Endothelial cell of umbilical vein (primary cell): ENCODE data around the gene CELSR3. TPM values are rescaled to one million over a fixed set of nuclear protein-coding genes. Genes with fewer than 3 reads are reported as not detected.

Experiments used
- BruUV-seq: library from RNA; stranded (reverse); fragments of 400-500 nt; replicated peaks from 2 replicates; lab custom pipeline; 2021; lab: Mats Ljungman, UMichigan
- CTCF ChIA-PET: fragments of 300-600, 350-600 bp; sonication (Branson Sonifier 250); formaldehyde crosslinking; loops from one replicate; lab custom pipeline; 2021; ENCODE audit warnings: antibody characterized with exemption, inconsistent platforms; lab: Charles Lee
- POLR2A ChIA-PET: fragments of 300-600, 350-600 bp; sonication (Branson Sonifier 250); formaldehyde crosslinking; loops from one replicate; lab custom pipeline; 2021; ENCODE audit warnings: antibody characterized with exemption, inconsistent platforms; lab: Charles Lee
- DNase-seq: peaks from one replicate; pipeline ENCODE4 v3.0.0-alpha.2; 2011; ENCODE audit warnings: low read depth, low spot score
- FAIRE-seq: peaks from 2 replicates; lab custom pipeline; 2011; peaks lifted over from hg19 to GRCh38; lab: Jason Lieb, UNC
- H2AFZ ChIP-seq: 2 replicates; pipeline ENCODE4 v1.6.0; 2012; ENCODE audit warnings: low read depth, low read length, control low read depth, inconsistent platforms
- H3K27ac ChIP-seq: 2 replicates; pipeline ENCODE4 v1.5.1; 2011; ENCODE audit warnings: low read depth, mild to moderate bottlenecking, control low read depth, low read length, moderate library complexity; ENCODE audit not compliant: insufficient read depth
- H3K27me3 ChIP-seq, 2 experiments: 2 replicates each; pipeline versions ENCODE4 v1.6.0 to v1.6.1; 2011; ENCODE audit warnings: low read length in 2 of 2, mixed read lengths in 1 of 2; ENCODE audit not compliant: control insufficient read depth in 2 of 2, insufficient read depth in 2 of 2
- H3K36me3 ChIP-seq, 2 experiments: 2 replicates in 1 of 2; 3 replicates in 1 of 2; pipeline ENCODE4 v1.5.1; 2011; ENCODE audit warnings: low read length in 2 of 2, mild to moderate bottlenecking in 1 of 2, moderate library complexity in 1 of 2; ENCODE audit not compliant: control insufficient read depth in 2 of 2, insufficient read depth in 2 of 2; ENCODE audit errors: extremely low read depth in 1 of 2
- H3K4me1 ChIP-seq: 3 replicates; pipeline ENCODE4 v1.5.1; 2011; ENCODE audit warnings: mild to moderate bottlenecking, low read length; ENCODE audit not compliant: control insufficient read depth, insufficient read depth; ENCODE audit errors: extremely low read depth
- H3K4me2 ChIP-seq: 2 replicates; pipeline ENCODE4 v1.6.1; 2011; ENCODE audit warnings: low read length, control low read depth, mixed read lengths; ENCODE audit not compliant: insufficient read depth
- H3K4me3 ChIP-seq, 3 experiments: fragments of 200-600 bp in 1 of 3; sonication (generic), shearing (Covaris generic) in 1 of 3; replicated peaks in 1 of 3; 2 replicates each; pipeline ENCODE4 v1.5.1; 2011 to 2016; ENCODE audit warnings: control low read depth in 3 of 3, low read length in 3 of 3, mild to moderate bottlenecking in 2 of 3, inconsistent platforms in 1 of 3, low read depth in 1 of 3, moderate library complexity in 1 of 3; ENCODE audit not compliant: insufficient read depth in 1 of 3
- H3K79me2 ChIP-seq: 2 replicates; pipeline ENCODE4 v1.6.0; 2012; ENCODE audit warnings: low read length, inconsistent platforms; ENCODE audit not compliant: control insufficient read depth, insufficient read depth
- H3K9ac ChIP-seq: replicated peaks from 2 replicates; pipeline ENCODE3; 2011; ENCODE audit warnings: low read length, control low read depth; ENCODE audit not compliant: insufficient read depth; ENCODE audit errors: extremely low read depth
- H3K9me1 ChIP-seq: replicated peaks from 3 replicates; pipeline ENCODE4 v1.6.0; 2011; ENCODE audit warnings: mild to moderate bottlenecking, low read length; ENCODE audit not compliant: control insufficient read depth, insufficient read depth; ENCODE audit errors: extremely low read depth
- H3K9me3 ChIP-seq: replicated peaks from 2 replicates; pipeline ENCODE4 v1.5.1; 2012; ENCODE audit warnings: low read length, inconsistent platforms; ENCODE audit not compliant: control insufficient read depth, insufficient read depth
- H4K20me1 ChIP-seq: replicated peaks from 2 replicates; pipeline ENCODE3; 2011; ENCODE audit warnings: mild to moderate bottlenecking, low read length; ENCODE audit not compliant: control insufficient read depth, insufficient read depth; ENCODE audit errors: extremely low read depth
- EZH2 ChIP-seq: IDR thresholded peaks from 2 replicates; pipeline ENCODE4 v1.6.1; 2012; ENCODE audit warnings: borderline replicate concordance, low read depth, mild to moderate bottlenecking, moderate library complexity, low read length, inconsistent platforms; ENCODE audit not compliant: severe bottlenecking
- FOS ChIP-seq: IDR thresholded peaks from 2 replicates; pipeline ENCODE4 v1.6.1; 2011; ENCODE audit warnings: mild to moderate bottlenecking, low read length, moderate library complexity, borderline replicate concordance; ENCODE audit not compliant: insufficient read depth
- GATA2 ChIP-seq: IDR thresholded peaks from 2 replicates; pipeline ENCODE4 v1.7.0; 2011; ENCODE audit warnings: low read depth, mild to moderate bottlenecking, moderate library complexity, mixed read lengths, low read length; ENCODE audit not compliant: insufficient read length, insufficient read depth
- JUN ChIP-seq: IDR thresholded peaks from 2 replicates; pipeline ENCODE4 v1.6.1; 2011; ENCODE audit warnings: borderline replicate concordance, low read depth; ENCODE audit not compliant: insufficient read length, insufficient read depth
- MYC ChIP-seq: IDR thresholded peaks from one replicate; pipeline ENCODE4 v1.6.1; 2011; ENCODE audit warnings: mild to moderate bottlenecking, low read depth, low read length
- POLR2A ChIP-seq: IDR thresholded peaks from 2 replicates; pipeline ENCODE4 v1.6.1; 2012; ENCODE audit warnings: low read depth, mild to moderate bottlenecking, control low read depth, low read length
- POLR2AphosphoS5 ChIP-seq: IDR thresholded peaks from 2 replicates; pipeline ENCODE4 v1.6.1; 2012; ENCODE audit warnings: low read depth, mild to moderate bottlenecking, control low read depth, low read length, moderate library complexity; ENCODE audit not compliant: insufficient read depth
- dilution Hi-C: fragments of 300-500 bp; cut with MboI; formaldehyde crosslinking; loops from one replicate; pipeline ENCODE4 v1.15.0; 2019; ENCODE audit warnings: low sequenced_read_pairs; ENCODE audit not compliant: extremely low pct_ligation_motif_present
- intact Hi-C: fragments of 100-400 bp; cut with micrococcal nuclease; formaldehyde crosslinking; loops from one replicate; pipeline ENCODE4 v1.10.0; 2022
- polyA plus RNA-seq, 4 experiments: library from polyadenylated mRNA; depleted of rRNA in 3 of 4; stranded (reverse) in 3 of 4; unstranded in 1 of 4; fragments of >200 nt; gene quantifications; 2 replicates each; pipeline versions ENCODE4 v1.2.1 to v1.2.3, GENCODE V29; 2011 to 2012; ENCODE audit warnings: missing spikeins in 1 of 4
- total RNA-seq: library from RNA; stranded (reverse); gene quantifications from 2 replicates; pipeline ENCODE4 v1.2.3, GENCODE V29; 2021
- TF ChIP-seq, protein P1 (sequence below), 2 donors: IDR thresholded peaks; 1 replicate in 1 of 2; 2 replicates in 1 of 2; pipeline ENCODE4 v1.5.1; 2011; ENCODE audit warnings: low read length in 2 of 2, mild to moderate bottlenecking in 2 of 2, moderate library complexity in 2 of 2, control low read depth in 1 of 2, inconsistent platforms in 1 of 2, low read depth in 1 of 2; ENCODE audit not compliant: insufficient read depth in 1 of 2; ENCODE audit errors: extremely low read depth in 1 of 2
- TF ChIP-seq, protein P2 (sequence below): IDR thresholded peaks from 2 replicates; pipeline ENCODE4 v1.6.1; 2011; ENCODE audit not compliant: insufficient read depth, insufficient read length

The CELSR3 gene
- total and polyA plus RNA-seq, 2 donors (not counting 3 experiments of a cell fraction or from before 2014, with no cell fraction given), result 0.25 to 0.71 TPM

DNA sequence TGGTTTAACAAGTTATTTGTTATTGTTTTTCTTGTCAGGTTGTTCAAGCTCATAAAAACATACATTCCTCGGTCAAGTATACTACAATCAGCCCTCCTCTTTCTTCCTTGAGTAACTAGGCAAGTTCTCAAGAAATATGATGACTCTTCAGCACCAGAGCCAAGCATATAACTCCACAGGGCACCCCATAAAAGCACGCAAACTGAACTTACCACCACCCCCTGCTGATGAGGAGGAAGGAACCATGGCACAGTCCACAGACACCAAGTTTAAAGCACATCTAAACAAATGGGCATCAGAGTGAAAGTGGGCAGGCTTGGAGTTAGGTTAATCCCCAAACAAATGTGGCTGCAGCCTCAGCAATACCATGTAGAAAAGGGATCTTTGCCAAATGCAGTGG lies 49.0 kb upstream of the CELSR3 start:
- FAIRE-seq (no peak), DNase-seq (no peak)
- Histone ChIP-seq H3K4me2 (no peak overlapping the region), H2AFZ (no peak overlapping the region), H3K9me1 (no peaks in the 10 kb centered on the region), H3K79me2 (peaks cover 94% of the 10 kb centered on the region), H3K9me3 (no peaks in the 10 kb centered on the region), H3K4me1 (peaks cover 8% of the 10 kb centered on the region), H3K4me3 (no peak overlapping the region), H3K27ac (no peak overlapping the region), H3K27me3 (no peaks in the 10 kb centered on the region), H3K36me3 (peaks cover 7 to 16% of the 10 kb centered on the region in 2 experiments), H4K20me1 (peaks cover 9% of the 10 kb centered on the region), H3K9ac (no peak overlapping the region)
- TF ChIP-seq POLR2A, result no peak
- TF ChIP-seq, protein P1, sequence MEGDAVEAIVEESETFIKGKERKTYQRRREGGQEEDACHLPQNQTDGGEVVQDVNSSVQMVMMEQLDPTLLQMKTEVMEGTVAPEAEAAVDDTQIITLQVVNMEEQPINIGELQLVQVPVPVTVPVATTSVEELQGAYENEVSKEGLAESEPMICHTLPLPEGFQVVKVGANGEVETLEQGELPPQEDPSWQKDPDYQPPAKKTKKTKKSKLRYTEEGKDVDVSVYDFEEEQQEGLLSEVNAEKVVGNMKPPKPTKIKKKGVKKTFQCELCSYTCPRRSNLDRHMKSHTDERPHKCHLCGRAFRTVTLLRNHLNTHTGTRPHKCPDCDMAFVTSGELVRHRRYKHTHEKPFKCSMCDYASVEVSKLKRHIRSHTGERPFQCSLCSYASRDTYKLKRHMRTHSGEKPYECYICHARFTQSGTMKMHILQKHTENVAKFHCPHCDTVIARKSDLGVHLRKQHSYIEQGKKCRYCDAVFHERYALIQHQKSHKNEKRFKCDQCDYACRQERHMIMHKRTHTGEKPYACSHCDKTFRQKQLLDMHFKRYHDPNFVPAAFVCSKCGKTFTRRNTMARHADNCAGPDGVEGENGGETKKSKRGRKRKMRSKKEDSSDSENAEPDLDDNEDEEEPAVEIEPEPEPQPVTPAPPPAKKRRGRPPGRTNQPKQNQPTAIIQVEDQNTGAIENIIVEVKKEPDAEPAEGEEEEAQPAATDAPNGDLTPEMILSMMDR (IDR thresholded peaks at IDR 0.05; ENCODE audit: extremely low read depth in 1 of 2, insufficient read depth in 1 of 2, low read depth in 1 of 2, low read length in 2 of 2), result no peak
- TF ChIP-seq, protein P2, sequence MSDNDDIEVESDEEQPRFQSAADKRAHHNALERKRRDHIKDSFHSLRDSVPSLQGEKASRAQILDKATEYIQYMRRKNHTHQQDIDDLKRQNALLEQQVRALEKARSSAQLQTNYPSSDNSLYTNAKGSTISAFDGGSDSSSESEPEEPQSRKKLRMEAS, result no peak
- TF ChIP-seq GATA2, result no peak
- TF ChIP-seq EZH2, result no peak
- TF ChIP-seq POLR2AphosphoS5, result no peak
- no peak for TF ChIP-seq FOS
- no peak for TF ChIP-seq MYC
- TF ChIP-seq JUN, result no peak
- ChIA-PET CTCF (no interaction called here), POLR2A (no interaction called here)
- intact Hi-C loops, result no loop called here
- dilution Hi-C loops, result no loop called here
- no TSS peak for BruUV-seq
